Measurements from ENCODE around the gene UBA3.
A peak's percentile ranks its signal among the peaks of the same experiment; 100 is the strongest.

UBA3 gene

DNA sequence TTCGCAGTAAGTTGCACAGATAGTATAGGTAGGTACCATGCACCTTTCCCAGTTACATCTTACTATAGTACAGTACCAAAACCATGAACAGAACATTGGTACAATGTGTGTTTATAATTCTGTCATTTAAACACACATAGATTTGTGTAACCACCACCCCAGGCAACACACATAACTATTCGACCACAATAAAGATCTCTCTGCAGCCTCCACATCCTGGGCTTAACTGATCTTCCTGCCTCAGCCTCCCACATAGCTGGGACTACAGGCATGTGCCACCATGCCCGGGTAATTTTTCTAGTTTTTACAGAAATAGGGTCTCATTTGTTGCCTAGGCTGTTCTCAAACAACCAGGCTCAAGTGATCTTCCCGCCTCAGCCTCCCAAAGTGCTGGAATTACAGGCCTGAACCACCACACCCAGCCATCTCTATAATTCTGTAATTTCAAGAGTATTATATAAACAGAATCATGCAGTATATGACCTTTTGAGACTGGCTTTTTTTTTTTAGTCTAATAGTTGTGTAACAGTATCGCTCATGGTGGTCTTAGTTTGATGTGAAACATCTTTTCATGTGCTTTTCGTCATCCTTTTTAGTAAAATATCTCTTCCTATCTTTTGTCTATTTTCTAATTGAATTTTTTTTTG, 14.7 kb downstream of the UBA3 start:
- no peak for DNase-seq

DNA sequence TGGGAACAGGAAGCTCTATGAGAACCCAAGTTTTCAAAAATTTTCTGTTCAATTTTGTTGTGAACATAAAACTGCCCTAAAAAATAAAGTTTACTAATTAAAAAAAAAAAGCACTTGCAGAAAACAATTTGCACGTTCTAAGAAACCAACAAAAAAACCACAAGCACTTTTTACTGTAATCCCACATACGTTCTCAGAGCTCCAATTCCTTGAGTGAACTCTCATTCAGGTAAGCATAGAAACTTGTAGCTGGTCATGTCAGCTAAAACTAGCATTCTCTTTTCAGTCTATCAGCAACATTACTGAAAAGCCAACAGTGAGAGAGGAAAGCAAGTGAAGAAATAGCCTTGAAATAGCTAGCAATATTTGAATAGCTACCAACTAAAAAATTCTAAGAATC, 16.5 kb downstream of the UBA3 start:
- no peak for DNase-seq

DNA sequence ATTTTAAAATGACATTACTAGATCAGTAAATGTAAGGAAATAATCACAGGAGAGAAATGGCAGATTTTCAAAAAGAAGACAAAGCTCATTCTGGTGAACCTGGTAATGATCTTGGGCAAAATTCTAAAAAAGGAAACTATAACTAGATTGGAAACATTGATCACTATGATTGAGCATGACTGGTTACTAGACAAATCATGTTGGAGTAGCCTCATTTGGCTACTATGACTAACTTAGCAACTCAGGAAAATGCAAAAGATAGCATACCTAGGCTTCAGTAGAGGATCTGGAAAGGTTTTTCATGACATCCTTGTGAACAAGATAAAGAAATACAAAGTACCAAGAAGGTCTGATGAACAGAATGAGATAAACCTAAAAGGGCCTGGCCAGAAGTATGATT, 20.5 kb downstream of the UBA3 start:
- no peak for DNase-seq

DNA sequence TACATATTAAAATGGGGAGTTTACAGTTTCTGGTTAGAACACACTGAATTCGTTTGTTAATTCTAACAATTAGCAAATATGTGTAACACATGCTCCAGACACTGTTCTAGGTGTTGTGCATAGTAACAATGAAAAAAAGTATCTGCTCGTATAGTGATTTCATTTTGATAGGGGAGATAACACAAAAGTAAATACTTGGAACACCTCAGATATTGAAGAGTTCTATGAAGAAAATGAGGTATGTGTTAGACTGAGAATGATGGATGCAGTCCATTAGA, 21.3 kb downstream of the UBA3 start:
- no peak for DNase-seq

DNA sequence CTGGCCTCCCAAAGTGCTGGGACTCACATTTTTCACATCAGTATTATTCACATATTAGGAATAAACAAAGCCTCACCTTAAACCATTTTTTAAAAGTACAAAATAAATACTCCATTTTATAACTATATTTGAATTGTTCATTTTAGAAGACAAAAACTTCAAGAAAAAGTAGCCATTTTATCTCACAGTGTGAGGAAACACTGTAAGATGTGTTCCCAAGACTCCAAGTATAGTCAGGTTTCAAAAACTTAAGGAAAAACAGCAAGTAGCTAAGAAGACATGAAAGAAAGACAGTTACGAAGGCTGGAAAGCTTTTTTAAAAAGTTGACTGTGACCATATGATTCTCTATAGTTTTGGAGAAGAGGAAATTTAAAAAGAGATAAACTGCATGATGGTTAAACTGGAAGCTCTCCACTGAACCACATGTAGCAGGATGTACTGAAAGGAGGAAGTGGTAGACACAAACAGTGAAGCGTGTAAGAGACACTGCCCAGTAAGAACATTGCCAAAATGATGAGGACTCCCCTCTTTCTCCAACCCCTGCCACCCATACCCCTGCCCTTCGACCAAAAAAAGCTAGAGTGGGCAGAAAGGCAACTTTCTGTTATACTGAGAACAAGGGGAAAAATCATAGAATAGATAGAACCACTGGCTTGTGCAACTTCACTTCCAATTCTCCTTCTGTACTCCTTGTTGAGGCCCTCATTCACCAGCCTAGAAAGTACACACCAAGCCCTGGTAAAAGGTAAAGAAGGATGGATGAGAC, 21.8 kb downstream of the UBA3 start:
- no peak for DNase-seq

DNA sequence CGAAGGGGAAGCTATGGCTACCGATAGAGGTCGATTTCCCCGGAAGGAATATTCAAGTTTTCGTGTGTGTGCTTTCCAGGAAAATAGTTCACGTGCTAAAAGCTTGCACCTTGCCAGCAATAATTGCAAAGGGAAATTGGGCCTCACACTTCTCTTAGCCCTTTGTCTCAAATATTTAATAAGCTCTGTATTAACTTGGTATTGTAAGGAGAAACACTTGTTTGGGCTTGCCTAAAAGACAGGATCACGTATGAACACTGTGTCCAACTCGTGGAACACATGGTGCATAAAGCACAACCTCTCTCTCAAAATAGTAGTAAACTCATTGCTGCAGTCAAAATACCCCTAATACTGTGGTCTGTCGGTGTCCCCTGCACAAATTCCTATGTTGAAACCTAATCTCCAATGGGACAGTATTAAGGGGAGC, 27.7 kb downstream of the UBA3 start:
- no peak for DNase-seq

DNA sequence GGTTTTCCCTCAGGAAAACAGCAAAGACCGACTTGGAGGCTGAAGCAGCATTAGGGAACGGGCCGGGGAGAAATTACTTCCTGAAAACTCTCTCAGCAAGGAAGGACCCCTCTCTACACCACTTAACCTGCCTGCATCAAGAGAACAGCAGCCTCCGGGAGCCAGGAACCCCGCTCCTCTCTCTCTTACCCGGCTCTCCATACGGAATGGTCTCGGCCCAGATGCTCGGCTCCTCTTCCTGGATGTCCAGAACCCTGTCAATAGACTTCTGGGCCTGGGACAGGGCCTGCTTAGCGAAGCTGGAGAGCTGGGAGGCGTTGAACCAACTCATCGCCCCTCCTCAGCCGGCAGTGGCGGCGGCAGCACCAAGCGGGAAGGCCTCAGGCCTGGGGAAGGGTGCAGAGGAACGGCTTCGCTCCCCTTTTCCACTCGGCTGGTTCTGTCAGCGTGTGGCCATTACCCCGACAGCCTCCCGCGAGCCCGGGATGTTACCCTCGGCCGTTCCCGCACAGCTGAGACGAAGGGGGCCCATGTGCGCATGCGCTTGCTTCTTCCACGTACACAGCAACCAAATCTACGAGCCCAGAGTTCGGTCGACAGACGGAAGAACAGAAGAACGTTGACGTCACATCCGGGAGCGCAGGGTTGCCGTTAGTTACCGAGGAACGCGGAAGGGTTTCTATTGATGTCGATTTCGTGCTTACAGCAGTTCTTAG, 28.3 kb downstream of the UBA3 start, which contains the start of gene TMF1:
Gene TMF1, minus strand, starts transcription at position 578 of the 716 bp plus-strand sequence. Its CDS starts 247 bp downstream, at position 331.
- no peak for DNase-seq

DNA sequence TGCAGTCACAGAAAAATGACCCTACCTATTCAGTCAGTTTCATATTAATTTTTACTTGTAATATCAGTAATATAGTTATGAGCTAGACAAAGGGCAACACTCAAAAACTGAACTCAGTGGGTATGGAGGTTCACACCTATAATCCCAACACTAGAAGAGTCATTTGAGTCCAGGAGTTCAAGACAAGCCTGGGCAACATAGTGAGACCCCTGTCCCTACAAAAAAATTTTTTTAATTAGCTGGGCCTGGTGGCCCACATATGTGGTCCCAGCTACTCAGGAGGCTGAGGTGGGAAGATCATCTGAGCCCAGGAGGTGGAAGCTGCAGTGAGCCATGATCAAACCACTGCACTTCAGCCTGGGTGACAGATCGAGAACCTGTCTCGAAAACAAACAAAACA, 31.2 kb downstream of the UBA3 start:
- DNase-seq = no peak

DNA sequence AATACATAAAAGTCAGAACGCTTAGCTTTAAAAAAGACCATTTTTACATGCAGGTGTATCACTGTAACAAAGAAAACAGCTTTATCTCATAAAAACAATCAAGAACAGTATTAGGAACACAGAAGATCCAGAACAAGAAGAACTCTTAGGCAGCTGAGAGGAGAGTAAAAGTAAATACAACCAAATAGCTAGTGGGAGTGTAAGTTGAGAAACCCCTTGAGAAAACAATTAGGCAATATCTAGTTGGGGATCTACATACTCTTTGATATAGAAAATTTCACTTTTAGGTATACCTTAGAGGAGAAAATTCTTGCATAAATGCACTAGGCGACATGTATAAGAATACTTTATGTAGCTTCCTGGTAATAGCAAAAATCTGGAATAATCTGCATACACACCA, 35.6 kb downstream of the UBA3 start:
- DNase-seq = no peak

DNA sequence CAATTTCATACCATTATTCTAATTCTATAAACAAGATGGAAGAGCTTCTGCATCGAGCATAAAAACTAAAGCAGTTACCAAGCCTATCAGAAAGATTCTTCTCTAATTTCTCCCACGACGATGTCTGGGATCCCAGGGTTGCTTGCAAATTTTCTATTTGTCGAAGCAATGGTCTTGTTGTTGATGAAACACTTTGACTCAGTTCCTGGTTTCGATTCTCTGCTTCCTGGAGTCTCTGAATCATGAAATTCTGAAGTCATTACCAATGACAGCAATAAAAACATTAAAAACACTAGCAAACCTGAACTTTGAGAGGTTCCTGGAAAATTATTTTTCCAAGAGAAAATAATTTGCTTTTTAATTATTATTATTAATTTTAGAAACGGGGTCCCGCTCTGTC, 46.7 kb downstream of the UBA3 start:
- no peak for DNase-seq

DNA sequence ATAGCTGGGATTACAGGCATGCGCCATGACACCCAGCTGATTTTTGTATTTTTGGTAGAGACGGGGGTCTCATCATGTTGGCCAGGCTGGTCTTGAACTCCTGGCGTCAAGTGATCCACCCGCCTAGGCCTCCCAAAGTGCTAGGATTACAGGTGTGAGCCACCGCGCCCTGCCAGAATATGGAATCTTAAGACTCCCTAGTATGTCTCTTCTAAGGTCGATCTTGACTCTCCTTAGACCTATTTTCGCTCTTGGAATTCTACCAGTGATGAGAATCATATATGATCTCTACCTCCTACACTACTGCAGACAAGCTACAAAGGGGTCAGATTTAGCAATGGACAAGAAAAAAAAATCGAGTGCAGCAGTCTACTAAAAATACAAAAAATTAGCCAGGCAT, 47.4 kb downstream of the UBA3 start:
- DNase-seq = no peak

DNA sequence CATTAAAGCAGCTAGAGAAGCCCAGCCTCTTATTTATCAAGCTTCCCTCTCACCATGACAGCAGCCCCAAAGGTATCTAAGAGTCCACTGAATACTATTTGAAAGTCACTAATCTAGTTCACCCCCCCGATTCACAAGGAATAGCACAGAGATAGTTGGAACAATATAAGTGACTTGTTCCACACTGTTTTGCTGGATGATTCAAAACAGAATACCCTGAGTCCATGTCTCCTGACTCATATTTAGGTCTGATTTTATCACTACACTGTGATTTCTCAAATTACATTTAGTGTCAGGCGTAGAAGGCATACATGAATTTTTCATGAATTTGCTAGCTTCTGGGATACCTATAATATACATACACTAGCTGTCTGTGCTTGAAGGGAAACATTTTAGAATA, 48.0 kb downstream of the UBA3 start:
- no peak for DNase-seq

DNA sequence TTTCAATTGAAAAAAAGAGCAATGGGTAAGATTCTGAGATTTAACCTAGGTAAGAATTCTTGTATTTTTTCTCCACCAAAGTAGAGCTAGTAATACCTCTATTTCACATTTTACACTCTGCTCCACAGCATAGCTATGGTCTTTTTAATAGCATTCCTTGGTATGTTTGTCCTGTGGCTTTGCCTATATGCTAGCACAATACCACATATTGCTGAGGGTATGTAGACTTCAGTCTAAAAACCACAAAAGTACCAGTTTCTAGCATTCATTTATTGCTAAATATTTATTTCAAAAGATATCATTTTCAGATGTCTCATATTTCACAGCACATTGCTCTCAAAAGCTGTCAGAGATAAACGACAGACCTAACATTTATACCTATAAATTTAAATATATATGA, 48.5 kb downstream of the UBA3 start:
- DNase-seq = no peak

DNA sequence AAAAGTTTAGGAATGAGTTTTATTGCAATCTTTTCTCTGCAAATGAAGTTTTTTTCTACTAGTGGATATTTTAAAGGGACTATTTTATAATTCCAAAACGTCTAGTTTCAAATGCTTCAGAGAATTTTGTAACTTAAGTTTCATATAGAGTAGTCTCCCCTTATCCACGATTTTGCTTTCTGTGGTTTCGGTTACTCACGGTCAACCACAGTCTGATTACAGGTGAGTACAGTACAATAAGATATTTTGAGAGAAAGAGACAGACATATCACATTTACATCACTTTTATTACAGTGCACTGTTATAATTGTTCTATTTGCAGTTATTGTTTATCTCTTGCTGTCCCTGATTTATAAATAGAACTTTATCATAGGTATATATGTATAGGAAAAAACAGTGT, 59.3 kb downstream of the UBA3 start:
- no peak for DNase-seq

DNA sequence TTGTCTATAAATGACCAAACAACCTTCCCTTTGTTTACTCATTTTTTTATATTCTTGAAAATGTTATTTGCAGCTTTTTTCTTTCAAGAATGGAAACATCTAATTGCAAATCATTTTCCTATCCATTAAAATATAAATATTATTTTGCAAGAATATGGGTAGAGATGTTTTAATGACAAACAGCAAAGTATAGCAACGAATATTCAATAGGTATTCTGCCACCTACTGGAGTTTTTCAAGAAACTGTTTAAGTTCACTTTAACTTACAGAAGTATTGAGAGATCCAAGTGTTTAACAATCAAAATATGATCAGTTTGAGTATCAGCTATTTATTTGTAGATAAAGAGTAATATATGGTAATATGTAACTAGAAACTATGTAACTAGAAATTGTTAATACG, 59.7 kb downstream of the UBA3 start:
- no peak for DNase-seq

DNA sequence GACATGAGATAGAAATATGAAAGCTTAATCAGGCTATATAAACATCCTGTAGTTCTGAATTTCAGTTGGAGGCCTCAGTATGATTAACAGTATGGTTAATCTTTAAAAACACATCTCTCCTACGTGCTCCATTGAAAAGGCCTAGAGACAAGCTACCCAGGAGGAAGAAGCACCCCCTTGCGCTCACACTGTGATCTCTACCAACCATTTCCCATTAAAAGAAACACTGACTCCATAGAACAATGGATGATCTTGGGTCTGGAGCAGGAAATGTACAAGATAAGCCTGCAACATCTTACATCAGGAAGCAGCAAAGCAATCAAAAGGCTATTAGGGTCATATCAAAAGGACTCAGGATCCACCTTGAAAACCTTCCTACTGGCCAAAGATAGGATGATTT, 63.3 kb downstream of the UBA3 start:
- DNase-seq = no peak

DNA sequence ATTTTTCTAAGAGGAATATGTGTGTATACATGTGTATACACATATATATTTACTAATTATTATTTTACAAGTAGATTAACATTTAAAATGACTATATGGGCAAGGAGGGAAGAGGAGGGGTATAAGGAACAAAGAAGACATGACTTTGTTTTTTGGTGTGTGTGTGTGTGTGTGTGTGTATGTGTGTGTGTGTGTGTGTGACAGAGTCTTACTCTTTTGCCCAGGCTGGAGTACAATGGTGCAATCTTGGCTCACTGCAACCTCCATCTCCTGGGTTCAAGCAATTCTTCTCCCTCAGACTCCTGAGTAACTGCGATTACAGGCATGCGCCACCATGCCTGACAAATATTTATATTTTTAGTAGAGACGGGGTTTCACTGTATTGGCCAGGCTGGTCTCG, 64.1 kb downstream of the UBA3 start:
- no peak for DNase-seq

DNA sequence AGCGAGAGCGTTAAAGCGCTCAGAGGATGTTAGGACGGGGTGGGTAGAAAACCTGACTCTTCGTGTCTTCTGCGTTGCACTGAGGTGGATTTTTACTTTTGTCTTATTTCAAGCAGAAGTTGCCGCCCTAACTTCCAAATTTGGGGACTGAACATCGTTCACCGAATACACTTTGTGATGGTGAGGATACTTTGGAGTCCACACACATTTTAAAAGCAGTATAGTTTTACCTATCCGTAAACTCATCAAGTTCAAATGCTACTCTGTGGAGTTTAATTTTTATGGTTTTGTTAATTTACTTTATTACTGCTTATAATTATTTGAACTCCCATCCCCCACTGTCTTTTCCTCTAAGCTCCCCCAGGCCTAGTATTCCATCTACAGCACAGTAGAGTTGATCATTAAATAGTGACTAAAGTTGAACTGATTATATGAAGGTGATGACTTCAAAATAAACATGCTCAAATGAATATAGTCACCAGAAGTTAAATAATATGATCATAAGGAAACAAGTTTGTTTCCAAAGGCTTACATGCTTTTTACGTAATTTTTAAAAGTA, 66.1 kb downstream of the UBA3 start:
- DNase-seq = no peak

DNA sequence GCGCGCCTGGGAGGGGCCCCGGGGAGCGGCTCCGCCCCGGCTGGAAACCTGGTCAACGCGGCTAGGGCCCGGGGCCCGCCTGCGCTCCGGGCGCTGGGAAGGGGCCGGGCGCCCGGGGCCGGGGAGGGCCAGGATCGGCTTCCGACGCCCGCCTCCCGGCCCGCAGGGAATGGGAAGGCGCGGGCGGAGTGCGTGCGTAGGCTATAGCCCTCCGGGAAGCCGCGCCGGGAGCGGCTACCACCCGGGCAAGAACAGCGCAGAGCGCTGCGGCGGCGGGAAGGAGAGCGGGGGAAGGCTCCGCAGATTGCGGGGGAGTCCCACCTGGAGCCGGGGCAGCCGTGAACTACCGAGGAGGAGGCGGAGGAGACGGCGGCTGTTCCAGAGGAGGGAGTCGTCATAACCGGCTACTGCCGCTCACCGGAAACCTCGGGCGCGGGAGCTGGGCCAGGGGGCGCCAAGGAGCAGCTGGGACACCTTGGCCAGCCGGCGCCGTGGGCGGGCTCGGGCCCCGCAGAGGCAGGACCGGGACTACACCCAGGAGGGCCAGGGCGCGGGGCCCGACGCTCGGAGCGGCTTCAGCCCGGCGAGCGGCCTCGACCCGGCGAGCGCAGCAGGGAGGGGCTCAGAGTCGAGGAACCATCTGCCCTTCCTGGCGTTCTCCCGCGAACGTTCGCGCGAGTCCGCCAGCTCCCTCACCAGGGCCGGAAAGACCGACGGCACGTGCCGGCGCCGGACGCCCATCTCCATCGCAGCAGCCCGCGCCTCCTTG, 66.7 kb downstream of the UBA3 start, which contains the start of gene EOGT:
Gene EOGT, minus strand, starts transcription at position 432 of the 769 bp plus-strand sequence. CDS start 3,838 bp downstream, outside the sequence.
- peak; percentile 46 for DNase-seq

DNA sequence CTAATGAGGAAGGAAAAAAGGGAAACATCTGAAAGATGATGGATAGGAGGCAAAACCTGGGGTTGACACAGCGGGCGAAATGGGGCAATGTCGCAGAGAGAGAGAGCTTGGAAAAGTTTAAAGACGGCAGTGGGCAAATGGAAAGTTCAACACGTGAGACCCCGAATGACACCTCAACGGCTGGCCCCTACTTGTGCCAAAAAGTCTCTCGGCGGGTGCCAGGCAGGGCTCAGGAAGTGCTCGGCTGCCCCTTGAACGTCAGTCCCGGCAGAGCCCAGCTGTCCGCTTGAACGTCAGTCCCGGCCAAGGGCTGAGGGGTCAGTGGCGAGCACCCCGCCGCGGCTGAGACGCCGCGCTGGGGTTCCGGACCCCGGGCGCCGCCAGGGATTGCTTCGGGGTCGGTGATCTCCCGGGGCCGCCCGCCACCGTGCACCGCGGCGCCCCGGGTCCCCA, 67.3 kb downstream of the UBA3 start:
- DNase-seq = no peak

DNA sequence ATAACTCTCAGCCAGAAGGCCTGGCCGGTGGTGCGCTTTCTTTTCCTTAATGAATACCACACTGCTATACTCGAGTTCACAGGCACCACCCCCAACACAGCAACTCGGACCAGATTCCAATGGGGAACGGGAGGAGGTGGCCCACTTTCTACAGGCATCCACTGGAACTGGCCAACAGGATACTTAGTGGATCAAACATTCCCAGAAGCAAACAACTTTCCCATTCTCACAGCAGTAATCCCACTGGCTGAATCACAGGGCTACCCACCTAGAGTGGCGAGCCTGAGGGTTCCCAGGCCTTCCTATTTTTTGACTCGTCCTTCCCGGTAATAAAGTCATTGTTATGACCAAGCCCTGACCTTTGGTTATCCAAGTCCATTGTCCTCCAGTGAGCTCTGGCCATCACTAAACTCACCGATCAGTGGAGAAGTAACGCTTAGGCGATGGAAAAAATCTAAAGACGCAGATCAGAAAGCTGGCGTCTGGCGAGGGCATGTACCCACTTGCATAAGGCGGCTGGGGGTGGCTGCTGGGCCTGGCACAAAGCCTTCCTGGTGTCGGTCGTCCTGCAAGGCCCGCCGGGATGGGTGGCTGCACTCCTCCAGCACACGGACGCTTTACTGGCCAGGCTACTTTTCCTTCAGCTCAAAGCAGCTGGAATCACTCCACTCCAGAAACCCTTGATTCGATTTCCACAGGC, 67.9 kb downstream of the UBA3 start:
- no peak for DNase-seq

DNA sequence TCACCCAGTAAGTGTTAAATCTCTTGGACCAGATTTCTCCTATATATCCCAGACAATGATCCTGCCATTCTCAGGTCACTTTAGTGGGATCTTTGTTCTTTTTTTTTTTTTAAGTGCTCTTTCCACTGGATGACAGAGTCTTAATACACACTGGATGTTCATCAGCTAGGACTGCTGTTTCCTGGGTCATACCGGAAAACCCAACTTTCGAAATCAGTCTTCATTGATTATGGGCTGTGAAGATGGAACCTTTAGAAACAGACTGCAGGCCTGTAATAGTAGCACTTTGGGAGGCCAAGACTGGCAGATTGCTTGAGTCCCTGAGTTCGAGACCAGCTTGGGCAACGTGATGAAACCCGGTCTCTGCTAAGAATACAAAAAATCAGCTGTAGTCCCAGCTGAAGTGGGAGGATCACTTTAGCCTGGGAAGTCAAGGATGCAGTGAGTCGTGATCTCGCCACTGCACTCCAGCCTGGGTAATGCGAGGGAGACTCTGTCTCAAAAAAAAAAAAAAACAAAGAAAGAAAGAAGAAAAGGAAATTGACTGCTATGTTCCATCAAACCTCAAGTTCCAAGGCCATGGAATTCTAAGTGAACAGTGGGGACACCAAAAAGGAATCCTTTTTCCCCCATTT, 69.0 kb downstream of the UBA3 start:
- no peak for DNase-seq

All from GOT3 (cell line).